Measurements from ENCODE around the gene PASD1. TPM values are rescaled to one million over a fixed set of nuclear protein-coding genes. Genes with fewer than 3 reads are reported as not detected.

PASD1 gene
- total RNA-seq, 1 donor from 2014 or later = not detected

GRCh38 chrX:151596282-151596681 lies 32.8 kb downstream of the PASD1 start:
- ATAC-seq (no peak), DNase-seq (no peak)
- Histone ChIP-seq H3K27me3 (ENCODE audit: low read depth) (no peaks in the 10 kb centered on the region), H3K27ac (no peak overlapping the region), H3K4me1 (no peaks in the 10 kb centered on the region), H3K36me3 (no peaks in the 10 kb centered on the region), H3K9me3 (no peaks in the 10 kb centered on the region), H3K4me3 (no peak overlapping the region)
- no peak for TF ChIP-seq CTCF (IDR thresholded peaks at IDR 0.05)
- intact Hi-C loops (cut with DNase I) = no loop called here

- TF ChIP-seq CTCF (IDR thresholded peaks at IDR 0.05) = no peak
- intact Hi-C loops (cut with DNase I) = no loop called here
- no peak overlapping the region for H3K27ac ChIP-seq
- no peak overlapping the region for H3K4me3 ChIP-seq
- no peak for ATAC-seq
- H3K4me1 ChIP-seq = no peaks in the 10 kb centered on the region
- no peaks in the 10 kb centered on the region for H3K9me3 ChIP-seq
- no peak for DNase-seq
- no peaks in the 10 kb centered on the region for H3K36me3 ChIP-seq
- no peaks in the 10 kb centered on the region for H3K27me3 ChIP-seq (ENCODE audit: low read depth)
These were observed 41.5 kb downstream of the PASD1 start for GRCh38 chrX:151604931-151605330.

GRCh38 chrX:151609222-151609621 lies 45.7 kb downstream of the PASD1 start:
- TF ChIP-seq CTCF (IDR thresholded peaks at IDR 0.05) = no peak
- no peak overlapping the region for H3K27ac ChIP-seq
- ATAC-seq (no peak), DNase-seq (no peak)
- no peaks in the 10 kb centered on the region for H3K36me3 ChIP-seq
- intact Hi-C loops (cut with DNase I) = no loop called here
- H3K27me3 ChIP-seq (ENCODE audit: low read depth) = no peaks in the 10 kb centered on the region
- no peak overlapping the region for H3K4me3 ChIP-seq
- no peaks in the 10 kb centered on the region for H3K9me3 ChIP-seq
- no peaks in the 10 kb centered on the region for H3K4me1 ChIP-seq

- Histone ChIP-seq H3K27ac (no peak overlapping the region), H3K4me3 (no peak overlapping the region), H3K4me1 (no peaks in the 10 kb centered on the region), H3K27me3 (ENCODE audit: low read depth) (no peaks in the 10 kb centered on the region), H3K36me3 (no peaks in the 10 kb centered on the region), H3K9me3 (no peaks in the 10 kb centered on the region)
- no peak for ATAC-seq
- DNase-seq = no peak
- intact Hi-C loops (cut with DNase I) = no loop called here
- no peak for TF ChIP-seq CTCF (IDR thresholded peaks at IDR 0.05)
These were observed 57.9 kb downstream of the PASD1 start for GRCh38 chrX:151621422-151621821.

- no peak overlapping the region for H3K27ac ChIP-seq
- no peaks in the 10 kb centered on the region for H3K27me3 ChIP-seq (ENCODE audit: low read depth)
- no peaks in the 10 kb centered on the region for H3K9me3 ChIP-seq
- intact Hi-C loops (cut with DNase I) = no loop called here
- DNase-seq = no peak
- ATAC-seq = no peak
- no peak overlapping the region for H3K4me3 ChIP-seq
- no peak for TF ChIP-seq CTCF (IDR thresholded peaks at IDR 0.05)
- no peaks in the 10 kb centered on the region for H3K4me1 ChIP-seq
- H3K36me3 ChIP-seq = no peaks in the 10 kb centered on the region
These were observed 61.2 kb downstream of the PASD1 start for GRCh38 chrX:151624677-151625076.

DNA sequence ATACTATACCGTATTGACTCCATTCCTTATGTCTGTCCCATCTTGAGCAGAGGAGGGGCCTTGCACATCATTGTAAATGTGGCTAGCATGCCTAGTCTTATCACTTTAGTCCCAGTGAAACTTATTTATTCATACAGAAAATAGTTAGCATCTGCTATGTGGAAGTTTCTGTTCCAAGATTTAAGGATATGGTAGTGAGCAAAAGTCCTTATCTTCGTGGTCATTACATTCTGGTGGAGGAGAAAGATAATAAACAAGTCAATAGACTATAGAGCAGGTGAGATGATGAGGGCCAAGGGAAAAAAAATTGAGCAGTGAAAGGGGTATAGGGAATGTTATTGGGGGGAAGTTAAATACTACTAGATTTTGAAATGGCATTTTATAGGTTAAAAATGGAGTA lies 68.3 kb downstream of the PASD1 start:
- Histone ChIP-seq H3K36me3 (no peaks in the 10 kb centered on the region), H3K9me3 (no peaks in the 10 kb centered on the region), H3K27ac (no peak overlapping the region), H3K4me1 (no peaks in the 10 kb centered on the region), H3K27me3 (ENCODE audit: low read depth) (no peaks in the 10 kb centered on the region), H3K4me3 (no peak overlapping the region)
- no peak for TF ChIP-seq CTCF (IDR thresholded peaks at IDR 0.05)
- intact Hi-C loops (cut with DNase I) = no loop called here
- DNase-seq (no peak), ATAC-seq (no peak)
